Uterus (tissue), 2 donors: ENCODE measurements around the gene GLCE.

Experiments used
- CTCF ChIP-seq, 4 experiments: fragments of 200-600 bp in 2 of 4; fragments of 450-650 bp in 2 of 4; sonication (generic) in 2 of 4; IDR thresholded peaks; one replicate each; pipeline ENCODE4 v1.5.1; 2016 to 2019; ENCODE audit warnings: antibody characterized with exemption in 4 of 4, mild to moderate bottlenecking in 2 of 4, moderate library complexity in 1 of 4
- POLR2A ChIP-seq, 2 donors: fragments of 450-650 bp; IDR thresholded peaks; one replicate each; pipeline ENCODE4 v1.6.1; 2016; ENCODE audit warnings: antibody characterized with exemption in 2 of 2, mild to moderate bottlenecking in 1 of 2, moderate library complexity in 1 of 2

GRCh38 chr15:69307939-69308338 lies 147.5 kb downstream of the GLCE start:
- TF ChIP-seq CTCF (IDR thresholded peaks at IDR 0.05) (no peak), POLR2A (IDR thresholded peaks at IDR 0.05) (no peak)
